ENCODE data around the gene DOC2B. TPM values are rescaled to one million over a fixed set of nuclear protein-coding genes. Genes with fewer than 3 reads are reported as not detected.
"Not testable (repeated sequence)": the region's sequence is repeated elsewhere in the genome, so short reads cannot be mapped to it uniquely, and the experiment has no call there.

Gene DOC2B
- total RNA-seq, 1 donor from 2014 or later, result 29.7 TPM

- no peak overlapping the region for H3K4me3 ChIP-seq (ENCODE audit: low read depth, low read length)
- peak; percentile 64 for TF ChIP-seq CTCF (conservative IDR thresholded peaks at IDR 0.05; ENCODE audit: low read depth, low read length)
- DNase-seq (ENCODE audit: low read depth), result no peak
These were observed 37.6 kb downstream of the DOC2B start for GRCh38 chr17:143785-144281.

GRCh38 chr17:142876-143784, 38.3 kb downstream of the DOC2B start:
- DNase-seq (ENCODE audit: low read depth), result no peak
- no peak for TF ChIP-seq CTCF (conservative IDR thresholded peaks at IDR 0.05; ENCODE audit: low read depth, low read length)
- no peak overlapping the region for H3K4me3 ChIP-seq (ENCODE audit: low read depth, low read length)

GRCh38 chr17:142102-142661, 39.3 kb downstream of the DOC2B start:
- TF ChIP-seq CTCF (conservative IDR thresholded peaks at IDR 0.05; ENCODE audit: low read depth, low read length), result no peak
- no peak overlapping the region for H3K4me3 ChIP-seq (ENCODE audit: low read depth, low read length)
- no peak for DNase-seq (ENCODE audit: low read depth)

GRCh38 chr17:139401-140205, 41.8 kb downstream of the DOC2B start:
- not testable (repeated sequence) for H3K4me3 ChIP-seq (ENCODE audit: low read depth, low read length); DNase-seq (ENCODE audit: low read depth)

- H3K4me3 ChIP-seq (ENCODE audit: low read depth, low read length); DNase-seq (ENCODE audit: low read depth): not testable (repeated sequence)
These were observed 44.2 kb downstream of the DOC2B start, which contains the start of gene SCGB1C2 for GRCh38 chr17:137166-137807. SCGB1C2 (plus strand) TSS chr17:137569; CDS start chr17:137591, 22 bp downstream.

GRCh38 chr17:136531-136930, 44.9 kb downstream of the DOC2B start:
- not testable (repeated sequence) for H3K4me3 ChIP-seq (ENCODE audit: low read depth, low read length); DNase-seq (ENCODE audit: low read depth)
- peak; percentile 41 for TF ChIP-seq CTCF (conservative IDR thresholded peaks at IDR 0.05; ENCODE audit: low read depth, low read length)

- DNase-seq (ENCODE audit: low read depth); H3K4me3 ChIP-seq (ENCODE audit: low read depth, low read length): not testable (repeated sequence)
These were observed 45.6 kb downstream of the DOC2B start for GRCh38 chr17:135895-136294.

GRCh38 chr17:135022-135421, 46.4 kb downstream of the DOC2B start:
- not testable (repeated sequence) for DNase-seq (ENCODE audit: low read depth); H3K4me3 ChIP-seq (ENCODE audit: low read depth, low read length)
